ENCODE data around the gene ZNF101. TPM values are rescaled to one million over a fixed set of nuclear protein-coding genes. Genes with fewer than 3 reads are reported as not detected.

ZNF101 gene
- total RNA-seq, 4 donors from 2014 or later, result 7.2 to 13.6 (median 7.8) TPM

- no peaks in the 10 kb centered on the region for H3K4me1 ChIP-seq
- no peaks in the 10 kb centered on the region for H3K27me3 ChIP-seq
- TF ChIP-seq POLR2AphosphoS5 (IDR thresholded peaks at IDR 0.05) (no peak), POLR2A (IDR thresholded peaks at IDR 0.05) (no peak), CTCF (IDR thresholded peaks at IDR 0.05) (no peak), EP300 (IDR thresholded peaks at IDR 0.05) (no peak)
- H3K27ac ChIP-seq, result no peak overlapping the region
- no peak overlapping the region for H3K4me3 ChIP-seq
- peaks cover 97% of the 10 kb centered on the region for H3K36me3 ChIP-seq
- 93% methylated on average over 19 of the region's 23 CpGs for WGBS
- no peaks in the 10 kb centered on the region for H3K9me3 ChIP-seq
- DNase-seq (ENCODE audit: low spot score in 2 of 2), result peak in 1 of 2 donors; percentile 54
Observed at GRCh38 chr19:19653597-19654147, 15.0 kb upstream of the ZNF101 start.

- 100% methylated on average over 1 of the region's 15 CpGs for WGBS
- H3K27ac ChIP-seq, result no peak overlapping the region
- no peaks in the 10 kb centered on the region for H3K27me3 ChIP-seq
- TF ChIP-seq CTCF (IDR thresholded peaks at IDR 0.05), result no peak
- no peak for TF ChIP-seq POLR2A (IDR thresholded peaks at IDR 0.05)
- no peak for TF ChIP-seq POLR2AphosphoS5 (IDR thresholded peaks at IDR 0.05)
- no peak for TF ChIP-seq EP300 (IDR thresholded peaks at IDR 0.05)
- no peaks in the 10 kb centered on the region for H3K9me3 ChIP-seq
- DNase-seq (ENCODE audit: low spot score in 2 of 2), result peak in 1 of 2 donors; percentile 60
- no peak overlapping the region for H3K4me3 ChIP-seq
- peaks cover 100% of the 10 kb centered on the region for H3K36me3 ChIP-seq
- no peaks in the 10 kb centered on the region for H3K4me1 ChIP-seq
Observed at GRCh38 chr19:19654441-19654840, 14.2 kb upstream of the ZNF101 start.

- Histone ChIP-seq H3K9me3 (no peaks in the 10 kb centered on the region), H3K27ac (no peak overlapping the region), H3K4me3 (no peak overlapping the region), H3K36me3 (peaks cover 97% of the 10 kb centered on the region), H3K27me3 (no peaks in the 10 kb centered on the region), H3K4me1 (no peaks in the 10 kb centered on the region)
- no peak for TF ChIP-seq POLR2AphosphoS5 (IDR thresholded peaks at IDR 0.05)
- no peak for TF ChIP-seq POLR2A (IDR thresholded peaks at IDR 0.05)
- TF ChIP-seq EP300 (IDR thresholded peaks at IDR 0.05), result no peak
- TF ChIP-seq CTCF (IDR thresholded peaks at IDR 0.05), result no peak
- 91% methylated on average over 22 of the region's 22 CpGs for WGBS
- peak in 1 of 2 donors; percentile 60 for DNase-seq (ENCODE audit: low spot score in 2 of 2)
Observed at GRCh38 chr19:19655051-19655594, 13.5 kb upstream of the ZNF101 start.

GRCh38 chr19:19655641-19656343 is 12.8 kb upstream of the ZNF101 start:
- 98% methylated on average over 19 of the region's 27 CpGs for WGBS
- DNase-seq (ENCODE audit: low spot score in 2 of 2), result peak in 1 of 2 donors; percentile 59
- H3K9me3 ChIP-seq, result no peaks in the 10 kb centered on the region
- no peak overlapping the region for H3K27ac ChIP-seq
- no peaks in the 10 kb centered on the region for H3K27me3 ChIP-seq
- H3K4me1 ChIP-seq, result no peaks in the 10 kb centered on the region
- no peak for TF ChIP-seq CTCF (IDR thresholded peaks at IDR 0.05)
- TF ChIP-seq POLR2A (IDR thresholded peaks at IDR 0.05), result no peak
- TF ChIP-seq EP300 (IDR thresholded peaks at IDR 0.05), result no peak
- no peak for TF ChIP-seq POLR2AphosphoS5 (IDR thresholded peaks at IDR 0.05)
- peaks cover 91% of the 10 kb centered on the region for H3K36me3 ChIP-seq
- no peak overlapping the region for H3K4me3 ChIP-seq

Data from suprapubic skin (tissue), 4 donors.